ENCODE results near the gene SYT1.

SYT1 gene

GRCh38 chr12:79357048-79357447 is 492.5 kb downstream of the SYT1 start:
- Histone ChIP-seq H3K36me3 (peaks cover 17% of the 10 kb centered on the region), H3K27me3 (ENCODE audit: insufficient read depth, low read depth, severe bottlenecking) (no peaks in the 10 kb centered on the region), H3K9me3 (ENCODE audit: severe bottlenecking) (no peaks in the 10 kb centered on the region), H3K27ac (no peak overlapping the region), H3K4me3 (ENCODE audit: low read depth, low read length) (no peak overlapping the region)
- no peak for DNase-seq
- TF ChIP-seq CTCF (IDR thresholded peaks at IDR 0.05; ENCODE audit: low read depth, low read length): no peak

GRCh38 chr12:79358716-79359300 is 494.2 kb downstream of the SYT1 start:
- peaks cover 13% of the 10 kb centered on the region for H3K36me3 ChIP-seq
- DNase-seq: no peak

GRCh38 chr12:79360286-79360685 is 495.7 kb downstream of the SYT1 start:
- TF ChIP-seq CTCF (IDR thresholded peaks at IDR 0.05; ENCODE audit: low read depth, low read length): no peak
- Histone ChIP-seq H3K9me3 (ENCODE audit: severe bottlenecking) (no peaks in the 10 kb centered on the region), H3K36me3 (peaks cover 8% of the 10 kb centered on the region), H3K4me3 (ENCODE audit: low read depth, low read length) (no peak overlapping the region), H3K27ac (no peak overlapping the region), H3K27me3 (ENCODE audit: insufficient read depth, low read depth, severe bottlenecking) (no peaks in the 10 kb centered on the region)
- no peak for DNase-seq

More at GRCh38 chr12:79358716-79359300, 494.2 kb downstream of the SYT1 start:
- no peaks in the 10 kb centered on the region for H3K27me3 ChIP-seq (ENCODE audit: insufficient read depth, low read depth, severe bottlenecking)
- no peak overlapping the region for H3K4me3 ChIP-seq (ENCODE audit: low read depth, low read length)
- no peak for TF ChIP-seq CTCF (IDR thresholded peaks at IDR 0.05; ENCODE audit: low read depth, low read length)
- no peaks in the 10 kb centered on the region for H3K9me3 ChIP-seq (ENCODE audit: severe bottlenecking)
- no peak overlapping the region for H3K27ac ChIP-seq

GRCh38 chr12:79360936-79361335 is 496.4 kb downstream of the SYT1 start:
- TF ChIP-seq CTCF (IDR thresholded peaks at IDR 0.05; ENCODE audit: low read depth, low read length): no peak
- DNase-seq: no peak

GRCh38 chr12:79364197-79364596 is 499.6 kb downstream of the SYT1 start:
- no peak for TF ChIP-seq CTCF (IDR thresholded peaks at IDR 0.05; ENCODE audit: low read depth, low read length)

More at GRCh38 chr12:79360936-79361335, 496.4 kb downstream of the SYT1 start:
- no peaks in the 10 kb centered on the region for H3K9me3 ChIP-seq (ENCODE audit: severe bottlenecking)
- no peak overlapping the region for H3K4me3 ChIP-seq (ENCODE audit: low read depth, low read length)
- peaks cover 3% of the 10 kb centered on the region for H3K36me3 ChIP-seq
- H3K27ac ChIP-seq: no peak overlapping the region
- H3K27me3 ChIP-seq (ENCODE audit: insufficient read depth, low read depth, severe bottlenecking): no peaks in the 10 kb centered on the region

GRCh38 chr12:79366374-79366773 is 501.8 kb downstream of the SYT1 start:
- no peak for DNase-seq
- no peaks in the 10 kb centered on the region for H3K9me3 ChIP-seq (ENCODE audit: severe bottlenecking)
- H3K36me3 ChIP-seq: no peaks in the 10 kb centered on the region
- no peak overlapping the region for H3K4me3 ChIP-seq (ENCODE audit: low read depth, low read length)
- H3K27me3 ChIP-seq (ENCODE audit: insufficient read depth, low read depth, severe bottlenecking): no peaks in the 10 kb centered on the region
- no peak for TF ChIP-seq CTCF (IDR thresholded peaks at IDR 0.05; ENCODE audit: low read depth, low read length)
- H3K27ac ChIP-seq: no peak overlapping the region

More at GRCh38 chr12:79364197-79364596, 499.6 kb downstream of the SYT1 start:
- DNase-seq: no peak
- H3K4me3 ChIP-seq (ENCODE audit: low read depth, low read length): no peak overlapping the region
- no peak overlapping the region for H3K27ac ChIP-seq
- no peaks in the 10 kb centered on the region for H3K36me3 ChIP-seq
- no peaks in the 10 kb centered on the region for H3K27me3 ChIP-seq (ENCODE audit: insufficient read depth, low read depth, severe bottlenecking)
- H3K9me3 ChIP-seq (ENCODE audit: severe bottlenecking): no peaks in the 10 kb centered on the region
